GM18870 (cell line): ENCODE results near the gene MAP3K5.
A peak's percentile ranks its signal among the peaks of the same experiment; 100 is the strongest.
"Not testable (repeated sequence)": the region's sequence is repeated elsewhere in the genome, so short reads cannot be mapped to it uniquely, and the experiment has no call there.

Experiments
- ATAC-seq: cut with Tn5 transposase; IDR thresholded peaks from one replicate; pipeline ENCODE4 v1.9.1; 2021; ENCODE audit warnings: moderate library complexity; ENCODE audit not compliant: unreplicated experiment

The MAP3K5 gene, protein sequence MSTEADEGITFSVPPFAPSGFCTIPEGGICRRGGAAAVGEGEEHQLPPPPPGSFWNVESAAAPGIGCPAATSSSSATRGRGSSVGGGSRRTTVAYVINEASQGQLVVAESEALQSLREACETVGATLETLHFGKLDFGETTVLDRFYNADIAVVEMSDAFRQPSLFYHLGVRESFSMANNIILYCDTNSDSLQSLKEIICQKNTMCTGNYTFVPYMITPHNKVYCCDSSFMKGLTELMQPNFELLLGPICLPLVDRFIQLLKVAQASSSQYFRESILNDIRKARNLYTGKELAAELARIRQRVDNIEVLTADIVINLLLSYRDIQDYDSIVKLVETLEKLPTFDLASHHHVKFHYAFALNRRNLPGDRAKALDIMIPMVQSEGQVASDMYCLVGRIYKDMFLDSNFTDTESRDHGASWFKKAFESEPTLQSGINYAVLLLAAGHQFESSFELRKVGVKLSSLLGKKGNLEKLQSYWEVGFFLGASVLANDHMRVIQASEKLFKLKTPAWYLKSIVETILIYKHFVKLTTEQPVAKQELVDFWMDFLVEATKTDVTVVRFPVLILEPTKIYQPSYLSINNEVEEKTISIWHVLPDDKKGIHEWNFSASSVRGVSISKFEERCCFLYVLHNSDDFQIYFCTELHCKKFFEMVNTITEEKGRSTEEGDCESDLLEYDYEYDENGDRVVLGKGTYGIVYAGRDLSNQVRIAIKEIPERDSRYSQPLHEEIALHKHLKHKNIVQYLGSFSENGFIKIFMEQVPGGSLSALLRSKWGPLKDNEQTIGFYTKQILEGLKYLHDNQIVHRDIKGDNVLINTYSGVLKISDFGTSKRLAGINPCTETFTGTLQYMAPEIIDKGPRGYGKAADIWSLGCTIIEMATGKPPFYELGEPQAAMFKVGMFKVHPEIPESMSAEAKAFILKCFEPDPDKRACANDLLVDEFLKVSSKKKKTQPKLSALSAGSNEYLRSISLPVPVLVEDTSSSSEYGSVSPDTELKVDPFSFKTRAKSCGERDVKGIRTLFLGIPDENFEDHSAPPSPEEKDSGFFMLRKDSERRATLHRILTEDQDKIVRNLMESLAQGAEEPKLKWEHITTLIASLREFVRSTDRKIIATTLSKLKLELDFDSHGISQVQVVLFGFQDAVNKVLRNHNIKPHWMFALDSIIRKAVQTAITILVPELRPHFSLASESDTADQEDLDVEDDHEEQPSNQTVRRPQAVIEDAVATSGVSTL (N-terminal part only)

DNA sequence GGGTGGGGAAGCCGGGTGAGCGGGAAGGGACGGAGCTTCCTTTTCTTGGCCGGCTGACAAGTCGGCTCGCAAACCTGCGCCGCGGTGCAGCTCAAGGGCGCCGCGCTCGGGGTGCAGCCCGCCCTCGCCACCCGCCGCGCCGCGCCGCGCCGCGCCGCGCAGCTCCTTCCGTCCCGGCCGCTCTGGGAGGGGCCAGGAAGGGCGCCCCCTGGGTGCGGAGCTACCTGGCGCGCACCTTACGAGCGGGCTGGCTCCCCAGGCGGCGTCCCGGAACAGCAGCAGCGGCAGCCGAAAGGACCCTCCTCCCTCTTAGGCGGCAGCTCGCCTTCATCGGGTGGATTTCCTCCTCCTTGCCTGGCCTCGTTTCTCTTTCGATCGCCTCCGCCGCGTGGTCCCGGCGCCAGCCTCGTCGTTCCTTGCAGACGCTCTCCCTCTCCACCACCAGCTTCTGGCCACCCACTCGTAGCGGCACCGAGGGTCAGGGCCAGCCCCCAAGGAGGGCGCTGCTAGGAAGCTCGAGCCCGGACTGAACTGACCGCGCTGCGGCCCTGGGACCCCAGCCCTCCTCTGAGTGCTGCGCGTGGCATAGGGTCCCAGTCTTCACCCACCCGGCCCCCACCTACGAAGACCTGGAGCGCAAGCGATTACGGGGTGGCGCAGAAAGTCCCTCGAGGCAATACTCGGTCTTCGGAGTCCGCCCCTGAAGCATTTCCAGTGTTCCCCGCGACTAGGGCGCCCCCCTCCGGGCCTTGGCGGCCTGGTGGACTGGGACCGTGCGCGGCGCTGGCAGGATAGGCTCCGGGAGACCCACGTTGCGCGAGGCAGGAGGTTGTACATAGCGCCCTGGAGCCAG lies at the start of gene MAP3K5:
Gene MAP3K5, minus strand, starts transcription at position 68 of the 853 bp plus-strand sequence. CDS start 320 bp downstream, outside the sequence.
- peak; percentile 40 for ATAC-seq

- no peak for ATAC-seq
Measured at GRCh38 chr6:136840276-136841001, 48.2 kb upstream of the MAP3K5 start.

DNA sequence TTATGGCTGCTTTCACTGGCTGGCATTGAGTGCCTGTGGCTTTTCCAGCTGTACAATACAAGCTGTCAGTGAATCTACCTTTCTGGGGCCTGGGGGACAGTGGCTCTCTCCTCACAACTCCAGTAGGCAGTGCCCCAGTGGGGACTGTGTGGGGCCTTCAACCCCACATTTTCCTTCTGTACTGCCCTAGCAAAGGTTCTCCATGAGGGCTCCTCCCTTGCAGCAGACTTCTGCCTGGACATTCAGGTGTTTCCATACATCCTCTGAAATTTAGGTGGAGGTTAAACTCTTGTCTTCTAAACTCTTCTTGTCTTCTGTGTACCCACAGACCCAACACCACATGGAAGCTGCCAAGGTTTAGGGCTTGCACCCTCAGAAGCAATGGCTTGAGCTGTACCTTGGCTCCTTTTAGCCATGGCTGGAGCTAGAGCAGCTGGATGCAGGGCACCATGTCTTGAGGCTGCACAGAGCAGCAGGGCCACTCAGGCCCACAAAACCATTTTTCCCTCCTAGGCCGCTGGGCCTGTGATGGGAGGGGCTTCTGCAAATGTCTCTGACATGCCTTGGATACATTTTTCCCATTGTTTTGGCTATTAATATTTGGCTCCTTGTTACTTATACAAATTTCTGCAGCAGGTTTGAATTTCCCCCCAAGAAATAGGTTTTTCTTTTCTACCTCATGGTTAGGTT lies 39.7 kb upstream of the MAP3K5 start:
- ATAC-seq = no peak

GRCh38 chr6:136826216-136826615 lies 33.9 kb upstream of the MAP3K5 start:
- ATAC-seq = no peak

- no peak for ATAC-seq
Measured at GRCh38 chr6:136823128-136823660, 30.9 kb upstream of the MAP3K5 start.

DNA sequence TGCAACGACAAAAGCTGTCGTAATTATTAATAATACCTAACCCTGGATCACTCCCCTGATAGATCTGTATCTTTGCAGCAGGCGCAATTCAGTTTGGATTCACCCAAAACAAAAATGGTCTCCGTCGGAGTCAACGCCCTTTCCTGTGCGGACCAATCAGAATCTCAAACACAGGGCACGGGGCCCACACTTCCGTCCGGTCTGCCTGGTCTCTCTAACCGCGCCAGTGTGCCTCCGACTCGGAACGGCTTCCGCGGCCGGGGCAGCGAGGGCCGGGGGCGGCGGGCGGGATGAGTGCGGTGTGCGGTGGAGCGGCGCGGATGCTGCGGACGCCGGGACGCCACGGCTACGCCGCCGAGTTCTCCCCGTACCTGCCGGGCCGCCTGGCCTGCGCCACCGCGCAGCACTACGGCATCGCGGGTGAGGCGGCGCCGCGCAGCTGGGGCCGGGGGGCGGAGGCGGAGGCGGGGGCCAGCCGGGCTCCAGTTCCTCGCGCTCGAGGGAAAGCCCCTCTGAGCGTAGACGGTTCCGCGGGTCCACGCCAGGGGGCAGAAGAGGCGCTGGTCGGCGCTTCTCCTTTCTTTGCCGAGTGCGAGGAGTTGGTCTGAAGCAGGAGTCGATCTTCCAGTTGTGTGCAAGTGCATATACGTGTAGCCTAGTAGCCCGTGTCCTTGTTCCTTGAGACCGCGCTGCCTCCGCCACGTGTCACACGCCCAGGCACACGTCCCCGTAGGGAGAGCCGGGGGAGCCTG lies 30.3 kb upstream of the MAP3K5 start, which contains the start of gene PEX7:
Gene PEX7, plus strand, starts transcription at position 217 of the 752 bp plus-strand sequence. Its CDS starts 74 bp downstream, at position 291.
- peak; percentile 93 for ATAC-seq

DNA sequence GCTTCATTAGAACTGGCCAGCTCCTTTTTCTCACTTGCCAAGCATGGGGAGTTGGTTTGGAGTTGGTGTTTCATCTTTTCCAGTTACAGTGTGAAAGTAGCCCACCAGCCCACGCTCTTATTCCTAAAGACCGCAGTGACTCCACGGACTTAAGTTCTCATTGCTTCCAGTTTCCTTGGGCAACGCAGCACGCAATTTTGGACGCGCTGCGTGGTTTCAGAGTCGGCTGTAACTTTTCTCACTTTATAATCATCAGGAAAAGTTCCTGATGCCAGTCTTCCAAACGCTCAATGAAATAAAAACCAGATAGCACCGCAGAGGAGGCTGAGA lies 29.7 kb upstream of the MAP3K5 start:
- no peak for ATAC-seq

DNA sequence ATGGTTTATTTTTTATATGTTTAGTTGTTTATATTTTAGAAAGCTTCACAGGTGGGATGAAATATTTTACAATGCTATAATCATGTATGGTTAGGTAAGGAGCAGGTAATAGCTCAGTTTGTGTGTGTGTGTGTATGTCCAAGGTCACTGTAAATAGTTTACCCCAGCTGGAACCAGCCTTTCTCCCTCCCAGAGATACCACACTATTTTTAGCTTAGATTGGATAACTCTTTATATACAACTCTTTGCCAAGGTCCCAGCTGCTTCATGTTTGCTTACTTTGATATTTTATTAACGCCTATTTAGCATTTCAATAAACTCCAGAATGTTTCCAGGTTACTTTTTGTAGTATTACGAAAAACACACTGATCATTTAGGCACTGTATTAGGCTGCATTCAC lies 28.3 kb upstream of the MAP3K5 start:
- ATAC-seq = no peak

DNA sequence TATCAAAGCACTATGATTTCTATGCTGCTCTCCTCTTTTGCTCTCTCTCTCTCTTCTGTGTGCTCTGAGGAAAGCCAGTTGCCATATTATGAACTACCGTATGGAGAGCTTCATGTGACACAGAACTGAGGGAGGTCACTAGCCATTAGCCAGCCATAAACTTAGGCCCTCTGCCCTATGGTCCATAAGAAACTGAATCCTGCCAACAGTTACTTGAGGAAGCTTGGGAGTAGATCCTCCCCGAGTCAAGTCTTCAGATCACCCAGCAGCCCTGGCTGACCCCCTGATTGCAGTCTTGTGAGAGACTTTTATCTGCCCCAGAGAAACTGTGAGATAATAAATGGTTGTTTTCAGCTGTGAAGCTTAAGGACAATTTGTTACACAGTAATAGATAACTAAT lies 24.4 kb upstream of the MAP3K5 start:
- ATAC-seq = no peak

DNA sequence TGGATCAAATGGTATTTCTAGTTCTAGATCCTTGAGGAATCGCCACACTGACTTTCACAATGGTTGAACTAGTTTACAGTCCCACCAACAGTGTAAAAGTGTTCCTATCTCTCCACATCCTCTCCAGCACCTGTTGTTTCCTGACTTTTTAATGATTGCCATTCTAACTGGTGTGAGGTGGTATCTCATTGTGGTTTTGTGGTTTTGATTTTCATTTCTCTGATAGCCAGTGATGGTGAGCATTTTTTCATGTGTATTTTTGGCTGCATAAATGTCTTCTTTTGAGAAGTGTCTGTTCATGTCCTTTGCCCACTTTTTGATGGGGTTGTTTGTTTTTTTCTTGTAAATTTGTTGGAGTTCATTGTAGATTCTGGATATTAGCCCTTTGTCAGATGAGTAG lies 23.3 kb upstream of the MAP3K5 start:
- not testable (repeated sequence) for ATAC-seq

DNA sequence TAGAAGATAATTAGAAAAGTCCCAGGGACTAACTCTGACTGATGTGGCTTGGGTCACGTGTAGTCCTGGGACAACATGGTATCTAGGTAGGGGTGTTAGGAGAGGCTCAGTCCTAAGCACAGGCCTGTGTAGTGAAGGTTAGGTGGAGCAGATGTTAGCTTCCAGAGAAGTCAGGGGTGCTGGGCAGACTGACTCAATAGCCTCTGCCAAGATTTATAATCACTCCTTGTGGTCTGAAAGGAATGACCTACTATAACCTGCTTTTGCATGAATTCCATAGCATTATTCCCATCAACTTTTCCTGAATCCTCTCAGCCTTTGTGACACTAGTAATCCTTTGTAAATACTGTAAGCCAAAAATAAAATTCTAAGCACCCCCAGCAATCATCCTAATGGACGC lies 19.9 kb upstream of the MAP3K5 start:
- ATAC-seq = no peak

GRCh38 chr6:136811272-136811671 lies 19.0 kb upstream of the MAP3K5 start:
- no peak for ATAC-seq

GRCh38 chr6:136809091-136809860 lies 17.0 kb upstream of the MAP3K5 start:
- ATAC-seq = no peak

- no peak for ATAC-seq
Measured at GRCh38 chr6:136803608-136804007, 11.3 kb upstream of the MAP3K5 start.

GRCh38 chr6:136801581-136801980 lies 9.3 kb upstream of the MAP3K5 start:
- ATAC-seq = no peak

GRCh38 chr6:136798044-136798443 lies 5.8 kb upstream of the MAP3K5 start:
- ATAC-seq = no peak

DNA sequence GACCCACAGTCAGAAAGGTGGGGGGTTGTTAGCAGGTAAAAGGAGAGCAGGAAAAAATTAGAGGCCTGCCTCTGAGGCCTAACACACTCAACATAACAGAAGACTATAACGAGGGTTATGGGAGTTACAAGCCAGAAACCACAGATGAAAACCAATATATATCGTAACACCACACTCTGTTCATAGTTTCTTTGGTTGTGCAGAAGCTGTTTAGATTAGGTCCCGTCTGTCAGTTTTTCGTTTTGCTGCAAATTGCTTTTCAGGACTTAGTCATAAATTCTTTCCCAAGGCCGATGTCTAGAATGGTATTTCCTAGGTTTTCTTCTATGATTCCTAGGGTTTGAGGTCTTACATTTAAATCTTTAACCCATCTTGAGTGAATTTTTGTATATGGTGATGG lies 3.7 kb upstream of the MAP3K5 start:
- no peak for ATAC-seq
